GM12878 (cell line): ENCODE data around the gene GAP43. TPM values are rescaled to one million over a fixed set of nuclear protein-coding genes. Genes with fewer than 3 reads are reported as not detected.

ENCODE experiments used
- ATAC-seq: fragments of 200-7000 bp; cut with Tn5 transposase; 3 replicates; pipeline ENCODE4 v1.9.1; 2020; ENCODE audit warnings: mild to moderate bottlenecking, moderate library complexity
- BruUV-seq: library from RNA; stranded (reverse); fragments of 400-500 nt; replicated peaks from 2 replicates; lab custom pipeline; 2021; lab: Mats Ljungman, UMichigan
- CTCF ChIA-PET: fragments of 300-600 bp; sonication (Branson Sonifier 250); formaldehyde crosslinking; extraction: SDS; loops from one replicate; lab custom pipeline; 2021; ENCODE audit warnings: inconsistent platforms; lab: Yijun Ruan, JAX
- POLR2A ChIA-PET: fragments of 350-600 bp; formaldehyde crosslinking; extraction: SDS; loops from one replicate; lab custom pipeline; 2021; ENCODE audit warnings: inconsistent platforms; lab: Charles Lee
- RAD21 ChIA-PET: fragments of 300-600 bp; sonication (Branson Sonifier 250); formaldehyde crosslinking; loops from one replicate; lab custom pipeline; 2023; ENCODE audit warnings: antibody characterized with exemption; ENCODE audit not compliant: unreplicated experiment; lab: Charles Lee
- SMC1A ChIA-PET: fragments of 300-600 bp; sonication (Branson Sonifier 250); formaldehyde crosslinking; loops from one replicate; lab custom pipeline; 2023; ENCODE audit not compliant: unreplicated experiment, uncharacterized antibody; lab: Charles Lee
- DNase-seq: peaks from one replicate; pipeline ENCODE4 v3.0.0-alpha.2; 2011; ENCODE audit warnings: low read depth, low spot score
- FAIRE-seq: peaks from 3 replicates; lab custom pipeline; 2011; peaks lifted over from hg19 to GRCh38; lab: Jason Lieb, UNC
- H2AFZ ChIP-seq: 2 replicates; pipeline ENCODE4 v1.6.0; 2011; ENCODE audit warnings: low read depth, low read length, control low read depth; ENCODE audit not compliant: control insufficient read depth
- H3K27ac ChIP-seq: 2 replicates; pipeline ENCODE4 v1.5.1; 2011; ENCODE audit warnings: control low read depth; ENCODE audit not compliant: control insufficient read depth, insufficient read depth
- H3K27me3 ChIP-seq, 2 experiments: replicated peaks in 1 of 2; 2 replicates each; pipeline versions ENCODE4 v1.6.0 to v1.6.1; 2011; ENCODE audit warnings: low read length in 1 of 2; ENCODE audit not compliant: control insufficient read depth in 2 of 2, insufficient read depth in 2 of 2
- H3K36me3 ChIP-seq, 2 experiments: 2 replicates each; pipeline ENCODE4 v1.5.1; 2011; ENCODE audit warnings: low read length in 1 of 2; ENCODE audit not compliant: control insufficient read depth in 2 of 2, insufficient read depth in 2 of 2
- H3K4me1 ChIP-seq: 2 replicates; pipeline ENCODE4 v1.6.1; 2011; ENCODE audit warnings: mild to moderate bottlenecking, low read length, moderate library complexity, mixed read lengths; ENCODE audit not compliant: control insufficient read depth, insufficient read depth
- H3K4me2 ChIP-seq: 2 replicates; pipeline ENCODE4 v1.6.0; 2011; ENCODE audit warnings: control low read depth; ENCODE audit not compliant: control insufficient read depth, insufficient read depth
- H3K4me3 ChIP-seq: fragments of 200-600 bp; sonication (generic); 2 replicates; pipeline ENCODE4 v1.5.1; 2016
- H3K79me2 ChIP-seq: 2 replicates; pipeline ENCODE4 v1.6.0; 2011; ENCODE audit warnings: low read length; ENCODE audit not compliant: control insufficient read depth, insufficient read depth
- H3K9ac ChIP-seq: 2 replicates; pipeline ENCODE4 v1.8.0; 2011; ENCODE audit warnings: low read length, control low read depth, mixed read lengths; ENCODE audit not compliant: control insufficient read depth, insufficient read depth
- H3K9me3 ChIP-seq: replicated peaks from 3 replicates; pipeline ENCODE4 v1.5.1; 2011; ENCODE audit warnings: mild to moderate bottlenecking, low read length; ENCODE audit not compliant: control insufficient read depth, insufficient read depth
- H4K20me1 ChIP-seq: 2 replicates; pipeline ENCODE4 v1.6.0; 2011; ENCODE audit not compliant: control insufficient read depth, insufficient read depth
- ETV6 ChIP-seq, 2 experiments: fragments of 450-650 bp in 1 of 2; IDR thresholded peaks in 1 of 2; conservative IDR thresholded peaks in 1 of 2; 2 replicates each; pipeline ENCODE4 v1.6.1; 2014; ENCODE audit warnings: antibody characterized with exemption in 1 of 2, borderline replicate concordance in 1 of 2, low read depth in 1 of 2, mild to moderate bottlenecking in 1 of 2, moderate library complexity in 1 of 2
- HDAC6 ChIP-seq: fragments of 200-600 bp; sonication (generic); IDR thresholded peaks from one replicate; pipeline ENCODE4 v1.8.0; 2017; ENCODE audit warnings: antibody characterized with exemption; ENCODE audit not compliant: unreplicated experiment
- IKZF1 ChIP-seq: fragments of 450-650 bp; conservative IDR thresholded peaks from 2 replicates; pipeline ENCODE4 v1.6.1; 2017; ENCODE audit warnings: antibody characterized with exemption, mild to moderate bottlenecking
- MXI1 ChIP-seq: fragments of 150-350 bp; IDR thresholded peaks from 2 replicates; pipeline ENCODE4 v1.6.1; 2011; ENCODE audit warnings: low read depth, mild to moderate bottlenecking, inconsistent platforms, low read length, improper control_type of control experiment
- NR2C2 ChIP-seq: IDR thresholded peaks from 2 replicates; pipeline ENCODE4 v1.6.1; 2011; ENCODE audit warnings: borderline replicate concordance, low read depth; ENCODE audit not compliant: control insufficient read depth, insufficient read length
- PAX8 ChIP-seq: fragments of 450-650 bp; IDR thresholded peaks from 2 replicates; pipeline ENCODE4 v1.6.1; 2017; ENCODE audit warnings: mild to moderate bottlenecking, moderate library complexity
- POU2F2 ChIP-seq: IDR thresholded peaks from 3 replicates; pipeline ENCODE4 v1.6.1; 2011; ENCODE audit warnings: low read depth, mild to moderate bottlenecking, low read length, borderline replicate concordance
- SMAD1 ChIP-seq: fragments of 450-650 bp; IDR thresholded peaks from 2 replicates; pipeline ENCODE4 v1.6.1; 2018; ENCODE audit warnings: mild to moderate bottlenecking, low read depth; ENCODE audit not compliant: partially characterized antibody
- SRF ChIP-seq, 2 experiments: IDR thresholded peaks; 2 replicates each; pipeline ENCODE4 v1.6.1; 2011; ENCODE audit warnings: low read depth in 2 of 2, low read length in 2 of 2, mild to moderate bottlenecking in 1 of 2, moderate library complexity in 1 of 2
- ZBED1 ChIP-seq: IDR thresholded peaks from 2 replicates; pipeline ENCODE4 v1.6.1; 2016; ENCODE audit warnings: borderline replicate concordance
- WGBS: methylation state at CpG from one replicate; pipeline ENCODE4 v1.1.6; 2016; ENCODE audit warnings: low lambda C conversion rate; ENCODE audit not compliant: insufficient replicate concordance, insufficient coverage; ENCODE audit errors: missing lambda C conversion rate; 5-methylcytosine and 5-hydroxymethylcytosine counted together
- in situ Hi-C: fragments of 300-500 bp; cut with MboI; formaldehyde crosslinking; loops from 9 replicates; pipeline ENCODE4 v1.14.3; 2018; ENCODE audit warnings: mixed read lengths
- intact Hi-C: fragments of 100-400 bp; cut with micrococcal nuclease; formaldehyde crosslinking; loops from one replicate; pipeline ENCODE4 v1.14.2; 2022; ENCODE audit not compliant: unreplicated experiment
- polyA plus RNA-seq, 11 experiments: library from polyadenylated mRNA; depleted of rRNA in 4 of 11; unstranded in 6 of 11; stranded (reverse) in 5 of 11; fragments of >200 nt; fragmentation: Nextera tagmentation in 4 of 11; fragmentation: Illumina TruSeq in 1 of 11; extraction: Ambion mirVana in 4 of 11; extraction: Trizol in 1 of 11; gene quantifications; 1 replicate in 1 of 11; 2 replicates in 10 of 11; pipeline versions ENCODE4 v1.2.1 to v1.2.3, GENCODE V29; 2011 to 2016; ENCODE audit warnings: inconsistent platforms in 2 of 11, missing spikeins in 2 of 11, low read depth in 1 of 11
- total RNA-seq, 4 experiments: library from RNA; depleted of rRNA in 3 of 4; stranded (reverse); fragments of >200 nt in 3 of 4; fragmentation: Illumina TruSeq in 1 of 4; extraction: Trizol in 1 of 4; gene quantifications; 2 replicates each; pipeline versions ENCODE4 v1.2.1 to v1.2.3, GENCODE V29; 2013 to 2021
- TF ChIP-seq, protein P1 (sequence below): IDR thresholded peaks from 2 replicates; pipeline ENCODE4 v1.6.1; 2012; ENCODE audit warnings: improper control_type of control experiment, low read depth, low read length; ENCODE audit not compliant: insufficient replicate concordance
- TF ChIP-seq, protein P2 (sequence below): fragments of 450-650 bp; IDR thresholded peaks from 2 replicates; pipeline ENCODE4 v1.6.1; 2016; ENCODE audit warnings: mild to moderate bottlenecking
- TF ChIP-seq, protein P3 (sequence below): fragments of 450-650 bp; IDR thresholded peaks from 2 replicates; pipeline ENCODE4 v1.6.1; 2017; ENCODE audit warnings: mild to moderate bottlenecking, moderate library complexity

Gene GAP43
- total and polyA plus RNA-seq, 10 of the 15 experiments (the other 5 are each of a cell fraction or from before 2014, with no cell fraction given): 0.06 to 0.16 TPM; not detected in 8

DNA sequence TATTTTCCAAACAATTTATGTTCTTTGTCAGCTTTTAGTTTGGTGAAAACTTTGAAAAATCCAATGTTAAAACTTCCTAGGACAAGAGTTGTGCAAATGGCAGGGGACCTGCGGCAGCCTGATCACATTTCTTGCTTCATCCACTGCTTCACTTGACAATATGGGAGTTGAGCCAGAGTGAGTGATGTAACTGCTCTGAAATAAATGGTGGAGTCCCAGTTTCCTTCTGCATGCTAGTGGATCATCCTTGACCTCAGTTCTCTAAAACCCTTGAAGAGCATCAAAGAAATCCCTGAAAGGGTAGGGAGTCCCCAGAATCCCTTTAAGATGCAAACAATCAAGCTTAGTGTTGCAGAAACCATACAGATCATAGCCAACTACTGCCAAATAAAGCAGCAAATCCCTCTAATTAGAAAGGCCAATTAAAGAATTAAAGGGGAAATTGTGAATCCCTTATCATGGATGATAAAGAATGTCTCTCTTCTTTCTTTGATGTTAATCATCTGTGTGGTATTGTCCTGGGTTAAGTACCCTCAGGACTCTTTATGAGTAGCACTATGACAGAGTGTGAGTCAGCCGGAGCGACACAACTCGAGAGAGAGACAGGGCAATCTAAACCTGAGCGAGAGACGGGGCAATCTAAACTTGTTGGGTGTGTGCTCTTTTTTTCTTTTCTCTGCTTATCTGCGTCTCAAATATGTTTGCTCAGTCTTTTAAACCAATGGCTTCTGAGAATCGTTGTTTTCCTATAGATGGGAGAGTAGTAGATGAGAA, 41.8 kb upstream of the GAP43 start:
- no peak for ATAC-seq
- ChIA-PET POLR2A (no interaction called here), CTCF (no interaction called here), SMC1A (no interaction called here), RAD21 (no interaction called here)
- Histone ChIP-seq H3K27ac (no peak overlapping the region), H3K27me3 (peaks cover 0 to 1% of the 10 kb centered on the region in 2 experiments; a peak in 1 of 4 replicates), H3K4me2 (no peak overlapping the region), H3K79me2 (no peaks in the 10 kb centered on the region), H3K9ac (no peak overlapping the region), H3K4me1 (no peaks in the 10 kb centered on the region), H3K9me3 (no peaks in the 10 kb centered on the region), H3K4me3 (no peak overlapping the region), H3K36me3 (no peaks in the 10 kb centered on the region), H2AFZ (no peak overlapping the region), H4K20me1 (no peaks in the 10 kb centered on the region)
- 8% methylated on average over 8 of the region's 8 CpGs for WGBS
- BruUV-seq: no TSS peak
- intact Hi-C loops (no loop called here), in situ Hi-C loops (no loop called here)
- no peak for TF ChIP-seq PAX8
- no peak for TF ChIP-seq ZBED1
- TF ChIP-seq HDAC6: no peak
- no peak for TF ChIP-seq SMAD1
- no peak for TF ChIP-seq NR2C2
- TF ChIP-seq MXI1: no peak
- no peak for TF ChIP-seq SRF (IDR thresholded peaks at IDR 0.05; ENCODE audit: low read depth in 2 of 2, low read length in 2 of 2)
- TF ChIP-seq, protein P1, sequence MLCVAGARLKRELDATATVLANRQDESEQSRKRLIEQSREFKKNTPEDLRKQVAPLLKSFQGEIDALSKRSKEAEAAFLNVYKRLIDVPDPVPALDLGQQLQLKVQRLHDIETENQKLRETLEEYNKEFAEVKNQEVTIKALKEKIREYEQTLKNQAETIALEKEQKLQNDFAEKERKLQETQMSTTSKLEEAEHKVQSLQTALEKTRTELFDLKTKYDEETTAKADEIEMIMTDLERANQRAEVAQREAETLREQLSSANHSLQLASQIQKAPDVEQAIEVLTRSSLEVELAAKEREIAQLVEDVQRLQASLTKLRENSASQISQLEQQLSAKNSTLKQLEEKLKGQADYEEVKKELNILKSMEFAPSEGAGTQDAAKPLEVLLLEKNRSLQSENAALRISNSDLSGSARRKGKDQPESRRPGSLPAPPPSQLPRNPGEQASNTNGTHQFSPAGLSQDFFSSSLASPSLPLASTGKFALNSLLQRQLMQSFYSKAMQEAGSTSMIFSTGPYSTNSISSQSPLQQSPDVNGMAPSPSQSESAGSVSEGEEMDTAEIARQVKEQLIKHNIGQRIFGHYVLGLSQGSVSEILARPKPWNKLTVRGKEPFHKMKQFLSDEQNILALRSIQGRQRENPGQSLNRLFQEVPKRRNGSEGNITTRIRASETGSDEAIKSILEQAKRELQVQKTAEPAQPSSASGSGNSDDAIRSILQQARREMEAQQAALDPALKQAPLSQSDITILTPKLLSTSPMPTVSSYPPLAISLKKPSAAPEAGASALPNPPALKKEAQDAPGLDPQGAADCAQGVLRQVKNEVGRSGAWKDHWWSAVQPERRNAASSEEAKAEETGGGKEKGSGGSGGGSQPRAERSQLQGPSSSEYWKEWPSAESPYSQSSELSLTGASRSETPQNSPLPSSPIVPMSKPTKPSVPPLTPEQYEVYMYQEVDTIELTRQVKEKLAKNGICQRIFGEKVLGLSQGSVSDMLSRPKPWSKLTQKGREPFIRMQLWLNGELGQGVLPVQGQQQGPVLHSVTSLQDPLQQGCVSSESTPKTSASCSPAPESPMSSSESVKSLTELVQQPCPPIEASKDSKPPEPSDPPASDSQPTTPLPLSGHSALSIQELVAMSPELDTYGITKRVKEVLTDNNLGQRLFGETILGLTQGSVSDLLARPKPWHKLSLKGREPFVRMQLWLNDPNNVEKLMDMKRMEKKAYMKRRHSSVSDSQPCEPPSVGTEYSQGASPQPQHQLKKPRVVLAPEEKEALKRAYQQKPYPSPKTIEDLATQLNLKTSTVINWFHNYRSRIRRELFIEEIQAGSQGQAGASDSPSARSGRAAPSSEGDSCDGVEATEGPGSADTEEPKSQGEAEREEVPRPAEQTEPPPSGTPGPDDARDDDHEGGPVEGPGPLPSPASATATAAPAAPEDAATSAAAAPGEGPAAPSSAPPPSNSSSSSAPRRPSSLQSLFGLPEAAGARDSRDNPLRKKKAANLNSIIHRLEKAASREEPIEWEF: no peak
- TF ChIP-seq, protein P2, sequence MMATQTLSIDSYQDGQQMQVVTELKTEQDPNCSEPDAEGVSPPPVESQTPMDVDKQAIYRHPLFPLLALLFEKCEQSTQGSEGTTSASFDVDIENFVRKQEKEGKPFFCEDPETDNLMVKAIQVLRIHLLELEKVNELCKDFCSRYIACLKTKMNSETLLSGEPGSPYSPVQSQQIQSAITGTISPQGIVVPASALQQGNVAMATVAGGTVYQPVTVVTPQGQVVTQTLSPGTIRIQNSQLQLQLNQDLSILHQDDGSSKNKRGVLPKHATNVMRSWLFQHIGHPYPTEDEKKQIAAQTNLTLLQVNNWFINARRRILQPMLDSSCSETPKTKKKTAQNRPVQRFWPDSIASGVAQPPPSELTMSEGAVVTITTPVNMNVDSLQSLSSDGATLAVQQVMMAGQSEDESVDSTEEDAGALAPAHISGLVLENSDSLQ: no peak
- no peak for TF ChIP-seq IKZF1
- TF ChIP-seq ETV6 (conservative IDR thresholded peaks at IDR 0.05 in 1 of 2, IDR thresholded peaks at IDR 0.05 in 1 of 2; ENCODE audit: borderline replicate concordance in 1 of 2, low read depth in 1 of 2): no peak
- TF ChIP-seq POU2F2: no peak
- TF ChIP-seq, protein P3, sequence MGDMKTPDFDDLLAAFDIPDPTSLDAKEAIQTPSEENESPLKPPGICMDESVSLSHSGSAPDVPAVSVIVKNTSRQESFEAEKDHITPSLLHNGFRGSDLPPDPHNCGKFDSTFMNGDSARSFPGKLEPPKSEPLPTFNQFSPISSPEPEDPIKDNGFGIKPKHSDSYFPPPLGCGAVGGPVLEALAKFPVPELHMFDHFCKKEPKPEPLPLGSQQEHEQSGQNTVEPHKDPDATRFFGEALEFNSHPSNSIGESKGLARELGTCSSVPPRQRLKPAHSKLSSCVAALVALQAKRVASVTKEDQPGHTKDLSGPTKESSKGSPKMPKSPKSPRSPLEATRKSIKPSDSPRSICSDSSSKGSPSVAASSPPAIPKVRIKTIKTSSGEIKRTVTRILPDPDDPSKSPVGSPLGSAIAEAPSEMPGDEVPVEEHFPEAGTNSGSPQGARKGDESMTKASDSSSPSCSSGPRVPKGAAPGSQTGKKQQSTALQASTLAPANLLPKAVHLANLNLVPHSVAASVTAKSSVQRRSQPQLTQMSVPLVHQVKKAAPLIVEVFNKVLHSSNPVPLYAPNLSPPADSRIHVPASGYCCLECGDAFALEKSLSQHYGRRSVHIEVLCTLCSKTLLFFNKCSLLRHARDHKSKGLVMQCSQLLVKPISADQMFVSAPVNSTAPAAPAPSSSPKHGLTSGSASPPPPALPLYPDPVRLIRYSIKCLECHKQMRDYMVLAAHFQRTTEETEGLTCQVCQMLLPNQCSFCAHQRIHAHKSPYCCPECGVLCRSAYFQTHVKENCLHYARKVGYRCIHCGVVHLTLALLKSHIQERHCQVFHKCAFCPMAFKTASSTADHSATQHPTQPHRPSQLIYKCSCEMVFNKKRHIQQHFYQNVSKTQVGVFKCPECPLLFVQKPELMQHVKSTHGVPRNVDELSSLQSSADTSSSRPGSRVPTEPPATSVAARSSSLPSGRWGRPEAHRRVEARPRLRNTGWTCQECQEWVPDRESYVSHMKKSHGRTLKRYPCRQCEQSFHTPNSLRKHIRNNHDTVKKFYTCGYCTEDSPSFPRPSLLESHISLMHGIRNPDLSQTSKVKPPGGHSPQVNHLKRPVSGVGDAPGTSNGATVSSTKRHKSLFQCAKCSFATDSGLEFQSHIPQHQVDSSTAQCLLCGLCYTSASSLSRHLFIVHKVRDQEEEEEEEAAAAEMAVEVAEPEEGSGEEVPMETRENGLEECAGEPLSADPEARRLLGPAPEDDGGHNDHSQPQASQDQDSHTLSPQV: no peak
- FAIRE-seq: no peak
- DNase-seq: no peak
